SJCRH30 (cell line): ENCODE data around the gene STPG3. TPM values are rescaled to one million over a fixed set of nuclear protein-coding genes. Genes with fewer than 3 reads are reported as not detected.

ENCODE experiments used
- DNase-seq, 2 experiments: peaks; one replicate each; pipeline ENCODE4 v3.0.0-alpha.2; 2015 to 2020
- H3K27ac ChIP-seq: fragments of 250-450 bp; sonication (Bioruptor Pico); 2 replicates; pipeline ENCODE4 v1.5.1; 2020; ENCODE audit warnings: mild to moderate bottlenecking, moderate library complexity
- H3K27me3 ChIP-seq: fragments of 250-450 bp; sonication (Bioruptor Pico); 2 replicates; pipeline ENCODE4 v1.5.1; 2020; ENCODE audit warnings: mild to moderate bottlenecking, moderate library complexity
- H3K36me3 ChIP-seq: fragments of 250-450 bp; sonication (Bioruptor Pico); 2 replicates; pipeline ENCODE4 v1.5.1; 2020; ENCODE audit warnings: mild to moderate bottlenecking, moderate library complexity
- H3K4me1 ChIP-seq: fragments of 250-450 bp; sonication (Bioruptor Pico); 2 replicates; pipeline ENCODE4 v1.5.1; 2020; ENCODE audit warnings: mild to moderate bottlenecking, moderate library complexity
- H3K4me3 ChIP-seq: fragments of 250-450 bp; sonication (Bioruptor Pico); 2 replicates; pipeline ENCODE4 v1.5.1; 2020; ENCODE audit warnings: mild to moderate bottlenecking, moderate library complexity
- H3K9me3 ChIP-seq: fragments of 250-450 bp; sonication (Bioruptor Pico); replicated peaks from 2 replicates; pipeline ENCODE4 v1.5.1; 2020; ENCODE audit warnings: mild to moderate bottlenecking, moderate library complexity
- total RNA-seq: library from RNA; depleted of rRNA; stranded (reverse); fragments of >200 nt; shearing (Covaris generic); gene quantifications from 2 replicates; pipeline ENCODE4 v1.2.3, GENCODE V29; 2014

STPG3 gene
- total RNA-seq, 1 experiment from 2014 or later, result not detected

DNA sequence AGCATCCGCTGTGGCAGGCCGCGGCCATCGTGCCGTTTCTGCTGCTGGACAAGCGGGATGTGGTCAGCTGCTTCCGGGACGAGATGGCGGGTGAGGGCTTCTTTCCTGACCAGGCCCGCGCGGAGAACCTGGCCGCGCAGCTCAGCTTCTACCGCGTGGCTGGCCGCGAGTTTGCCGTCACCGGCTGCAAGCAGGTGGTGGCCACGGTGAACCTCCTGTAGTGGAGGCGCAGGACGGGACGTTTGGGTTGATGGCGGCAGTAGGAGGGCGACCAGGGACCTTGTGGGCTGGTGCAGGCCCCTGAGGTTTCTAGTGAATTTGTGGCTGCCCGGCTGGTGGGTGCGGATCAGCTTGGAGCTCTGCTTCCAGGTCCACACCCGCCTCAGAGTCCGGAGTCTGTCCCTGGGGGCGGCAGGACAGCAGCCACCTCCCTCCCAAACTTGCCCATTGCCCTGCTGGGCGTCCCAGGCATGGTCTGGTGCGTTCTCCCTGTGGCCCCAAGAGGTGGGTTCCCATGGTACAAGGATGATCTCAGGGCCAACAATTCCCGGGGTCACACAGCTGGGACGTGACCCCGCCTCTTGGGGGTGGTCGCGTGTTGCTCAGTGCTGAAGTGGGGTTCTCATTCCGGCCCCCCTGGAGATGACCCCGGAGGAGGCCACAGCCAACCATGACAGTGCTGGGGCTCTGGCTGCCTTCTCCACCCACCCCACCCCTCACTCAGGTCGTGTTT lies 28.8 kb downstream of the STPG3 start:
- Histone ChIP-seq H3K9me3 (no peaks in the 10 kb centered on the region), H3K27me3 (no peaks in the 10 kb centered on the region), H3K27ac (no peak overlapping the region), H3K36me3 (no peaks in the 10 kb centered on the region), H3K4me3 (no peak overlapping the region), H3K4me1 (peaks cover 31% of the 10 kb centered on the region)
- DNase-seq, result peak in 1 of 2 experiments; percentile 4

GRCh38 chr9:137280474-137281344 lies 29.6 kb downstream of the STPG3 start:
- Histone ChIP-seq H3K27me3 (no peaks in the 10 kb centered on the region), H3K27ac (no peak overlapping the region), H3K36me3 (no peaks in the 10 kb centered on the region), H3K4me3 (no peak overlapping the region), H3K4me1 (peaks cover 31% of the 10 kb centered on the region), H3K9me3 (no peaks in the 10 kb centered on the region)
- DNase-seq, result peak in 1 of 2 experiments; percentile 4

DNA sequence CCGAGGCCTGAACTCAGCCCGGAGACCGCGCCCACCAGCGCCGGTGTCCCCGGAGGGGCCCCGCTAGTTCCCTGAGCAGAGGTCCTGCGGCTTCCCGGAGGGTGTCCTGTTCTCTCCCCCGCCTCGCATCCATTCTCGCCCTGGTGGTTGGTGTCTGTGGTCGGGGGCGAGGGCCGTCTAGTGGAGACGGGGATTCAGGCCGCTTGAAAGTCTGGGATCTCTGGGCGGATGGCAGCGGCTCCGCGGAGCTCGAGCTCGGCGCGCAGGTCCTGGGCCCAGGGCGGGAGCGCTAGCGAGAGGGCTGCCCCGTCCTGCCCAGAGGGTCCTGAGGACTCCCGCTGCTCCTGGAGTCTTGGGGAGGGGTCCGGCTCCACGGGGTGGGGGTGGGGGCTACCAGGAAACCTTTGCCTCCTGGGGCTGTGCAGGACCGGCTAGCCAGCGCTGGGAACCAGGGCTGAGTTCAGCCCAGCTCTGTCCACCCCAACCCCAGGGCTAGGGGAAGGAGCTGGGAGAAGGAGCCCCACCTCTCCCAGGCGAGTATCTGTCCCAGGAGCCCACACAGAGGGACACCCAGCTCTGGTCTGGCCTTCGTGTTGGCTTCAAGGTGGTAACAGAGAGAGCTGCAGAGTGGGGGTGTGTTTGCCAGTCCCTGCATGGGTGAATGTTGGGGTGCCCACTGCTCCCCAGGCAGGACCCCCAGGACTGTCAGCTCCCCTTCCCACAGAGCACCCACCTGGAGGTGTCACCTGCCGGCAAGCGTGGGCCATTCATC lies 30.4 kb downstream of the STPG3 start:
- no peaks in the 10 kb centered on the region for H3K9me3 ChIP-seq
- H3K4me1 ChIP-seq, result peaks cover 23% of the 10 kb centered on the region
- DNase-seq, result peak in 1 of 2 experiments; percentile 4
- H3K36me3 ChIP-seq, result no peaks in the 10 kb centered on the region
- H3K4me3 ChIP-seq, result no peak overlapping the region
- H3K27me3 ChIP-seq, result no peaks in the 10 kb centered on the region
- H3K27ac ChIP-seq, result no peak overlapping the region

- no peak overlapping the region for H3K4me3 ChIP-seq
- H3K9me3 ChIP-seq, result no peaks in the 10 kb centered on the region
- no peak overlapping the region for H3K27ac ChIP-seq
- DNase-seq, result peak; percentile 70 to 83
- no peaks in the 10 kb centered on the region for H3K27me3 ChIP-seq
- peaks cover 6% of the 10 kb centered on the region for H3K4me1 ChIP-seq
- H3K36me3 ChIP-seq, result no peaks in the 10 kb centered on the region
Observed at GRCh38 chr9:137286975-137287383, 35.9 kb downstream of the STPG3 start.

- H3K4me3 ChIP-seq, result no peak overlapping the region
- H3K36me3 ChIP-seq, result no peaks in the 10 kb centered on the region
- peaks cover 7% of the 10 kb centered on the region; the same call in 1 of the 2 replicates for H3K9me3 ChIP-seq
- peaks cover 14% of the 10 kb centered on the region for H3K27me3 ChIP-seq
- no peak overlapping the region for H3K27ac ChIP-seq
- H3K4me1 ChIP-seq, result 0 out of 2 replicates have a peak, but pooled peaks cover 7% of the 10 kb centered on the region
- no peak for DNase-seq
Observed at GRCh38 chr9:137293094-137293481, 42.0 kb downstream of the STPG3 start.

- H3K27ac ChIP-seq, result no peak overlapping the region
- peaks cover 8% of the 10 kb centered on the region; the same call in 1 of the 2 replicates for H3K4me1 ChIP-seq
- no peak for DNase-seq
- no peak overlapping the region for H3K4me3 ChIP-seq
- peaks cover 7% of the 10 kb centered on the region; the same call in 1 of the 2 replicates for H3K9me3 ChIP-seq
- H3K27me3 ChIP-seq, result peaks cover 19% of the 10 kb centered on the region
- H3K36me3 ChIP-seq, result no peaks in the 10 kb centered on the region
Observed at GRCh38 chr9:137293482-137294090, 42.5 kb downstream of the STPG3 start.

DNA sequence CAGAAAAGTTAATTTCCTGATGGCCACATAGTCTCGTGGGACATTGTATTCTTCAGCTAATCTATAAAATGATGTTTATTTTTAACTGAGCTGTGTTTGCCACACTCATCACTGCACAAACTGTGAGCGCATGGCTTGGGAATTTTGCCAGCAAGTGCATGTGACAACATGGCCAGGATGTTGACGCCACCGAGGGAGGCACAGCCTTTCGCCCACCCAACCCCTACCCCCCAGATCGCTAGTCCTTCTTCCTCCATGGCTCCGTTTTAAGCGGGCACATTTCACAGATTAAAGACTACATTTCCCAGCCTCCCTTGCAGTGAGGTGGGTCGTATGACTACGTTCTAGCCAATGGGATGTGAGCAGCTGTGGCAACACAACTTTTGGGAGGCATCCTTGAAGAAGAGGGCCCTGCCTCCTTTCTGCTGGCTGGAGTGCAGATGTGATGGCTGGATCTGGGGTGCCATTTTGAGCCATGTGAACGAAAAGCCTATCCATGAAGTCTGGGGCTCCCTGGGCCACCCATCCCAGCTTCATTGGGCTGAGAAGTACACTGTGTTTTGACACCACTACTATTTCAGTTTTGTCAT lies 43.1 kb downstream of the STPG3 start:
- H3K9me3 ChIP-seq, result peaks cover 7% of the 10 kb centered on the region; the same call in 1 of the 2 replicates
- DNase-seq, result peak; percentile 65 to 72
- no peaks in the 10 kb centered on the region for H3K36me3 ChIP-seq
- peaks cover 25% of the 10 kb centered on the region for H3K27me3 ChIP-seq
- no peak overlapping the region for H3K4me3 ChIP-seq
- H3K27ac ChIP-seq, result no peak overlapping the region
- peaks cover 14% of the 10 kb centered on the region; the same call in 1 of the 2 replicates for H3K4me1 ChIP-seq

DNA sequence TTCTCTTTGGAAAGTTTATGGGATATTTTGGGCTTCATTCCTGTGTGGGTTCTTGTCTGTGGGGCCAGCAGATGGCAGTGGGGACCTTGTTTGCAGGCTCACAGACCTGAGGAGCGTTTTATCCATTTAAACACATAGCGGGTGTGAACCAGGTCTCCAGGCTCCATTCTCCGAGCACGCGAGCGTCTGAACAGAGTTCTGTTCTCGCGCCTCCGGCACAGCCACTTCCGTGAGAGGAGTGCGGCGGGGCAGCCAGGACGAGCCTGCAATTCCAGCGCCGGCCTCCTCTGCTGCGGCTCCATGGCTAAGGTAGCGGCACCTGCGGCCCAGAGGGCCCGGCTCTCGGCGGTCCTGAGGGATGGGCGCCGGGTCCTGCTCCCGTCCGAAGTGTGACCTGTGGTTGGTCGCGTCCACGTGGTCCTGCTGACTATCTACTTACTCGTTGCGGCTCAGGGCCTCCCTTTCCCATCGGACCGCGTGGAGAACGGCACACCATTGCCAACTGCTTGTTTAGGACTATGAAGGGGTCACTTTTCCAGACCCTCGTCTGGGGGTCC lies 43.7 kb downstream of the STPG3 start:
- H3K27ac ChIP-seq, result no peak overlapping the region
- no peak overlapping the region for H3K4me3 ChIP-seq
- peaks cover 29% of the 10 kb centered on the region for H3K27me3 ChIP-seq
- DNase-seq, result no peak
- peaks cover 7% of the 10 kb centered on the region; the same call in 1 of the 2 replicates for H3K9me3 ChIP-seq
- peaks cover 16% of the 10 kb centered on the region for H3K4me1 ChIP-seq
- H3K36me3 ChIP-seq, result no peaks in the 10 kb centered on the region

DNA sequence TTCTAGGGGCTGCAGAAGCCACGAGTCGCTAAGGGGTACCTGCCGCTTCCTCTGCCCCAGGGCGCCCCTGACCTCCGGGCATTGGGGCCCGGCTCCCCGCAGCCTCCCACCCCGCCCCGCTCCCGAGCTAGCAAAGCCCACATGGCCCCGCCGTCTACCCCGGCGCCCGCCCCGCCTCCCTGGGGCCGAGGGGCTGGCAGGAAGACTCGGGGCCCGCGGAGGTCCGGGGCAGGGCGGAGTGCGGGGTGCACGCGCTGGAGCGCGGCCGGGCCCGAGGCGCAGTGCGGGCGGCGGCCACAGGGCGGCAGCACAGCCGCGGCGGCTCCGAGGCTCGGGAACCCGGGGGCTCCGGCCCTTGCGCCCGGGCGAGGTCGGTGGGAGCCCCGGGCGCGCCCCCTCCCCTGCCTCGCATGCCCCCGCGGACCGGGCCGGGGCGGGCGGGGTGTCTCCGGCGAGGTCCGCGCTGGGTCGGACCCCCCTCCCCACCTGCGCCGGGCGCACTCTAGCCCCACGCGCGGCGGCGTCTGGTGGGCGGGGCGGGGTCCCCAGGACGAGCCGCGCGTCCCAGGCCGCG lies 44.2 kb downstream of the STPG3 start:
- peaks cover 34% of the 10 kb centered on the region for H3K27me3 ChIP-seq
- H3K4me3 ChIP-seq, result no peak overlapping the region; the same call in 1 of the 2 replicates
- no peaks in the 10 kb centered on the region for H3K36me3 ChIP-seq
- H3K27ac ChIP-seq, result no peak overlapping the region
- DNase-seq, result peak in 1 of 2 experiments; percentile 39
- peaks cover 7% of the 10 kb centered on the region; the same call in 1 of the 2 replicates for H3K9me3 ChIP-seq
- H3K4me1 ChIP-seq, result peaks cover 22% of the 10 kb centered on the region

GRCh38 chr9:137295849-137296669 lies 45.0 kb downstream of the STPG3 start:
- Histone ChIP-seq H3K27ac (no peak overlapping the region), H3K27me3 (peaks cover 34% of the 10 kb centered on the region), H3K36me3 (no peaks in the 10 kb centered on the region)

DNA sequence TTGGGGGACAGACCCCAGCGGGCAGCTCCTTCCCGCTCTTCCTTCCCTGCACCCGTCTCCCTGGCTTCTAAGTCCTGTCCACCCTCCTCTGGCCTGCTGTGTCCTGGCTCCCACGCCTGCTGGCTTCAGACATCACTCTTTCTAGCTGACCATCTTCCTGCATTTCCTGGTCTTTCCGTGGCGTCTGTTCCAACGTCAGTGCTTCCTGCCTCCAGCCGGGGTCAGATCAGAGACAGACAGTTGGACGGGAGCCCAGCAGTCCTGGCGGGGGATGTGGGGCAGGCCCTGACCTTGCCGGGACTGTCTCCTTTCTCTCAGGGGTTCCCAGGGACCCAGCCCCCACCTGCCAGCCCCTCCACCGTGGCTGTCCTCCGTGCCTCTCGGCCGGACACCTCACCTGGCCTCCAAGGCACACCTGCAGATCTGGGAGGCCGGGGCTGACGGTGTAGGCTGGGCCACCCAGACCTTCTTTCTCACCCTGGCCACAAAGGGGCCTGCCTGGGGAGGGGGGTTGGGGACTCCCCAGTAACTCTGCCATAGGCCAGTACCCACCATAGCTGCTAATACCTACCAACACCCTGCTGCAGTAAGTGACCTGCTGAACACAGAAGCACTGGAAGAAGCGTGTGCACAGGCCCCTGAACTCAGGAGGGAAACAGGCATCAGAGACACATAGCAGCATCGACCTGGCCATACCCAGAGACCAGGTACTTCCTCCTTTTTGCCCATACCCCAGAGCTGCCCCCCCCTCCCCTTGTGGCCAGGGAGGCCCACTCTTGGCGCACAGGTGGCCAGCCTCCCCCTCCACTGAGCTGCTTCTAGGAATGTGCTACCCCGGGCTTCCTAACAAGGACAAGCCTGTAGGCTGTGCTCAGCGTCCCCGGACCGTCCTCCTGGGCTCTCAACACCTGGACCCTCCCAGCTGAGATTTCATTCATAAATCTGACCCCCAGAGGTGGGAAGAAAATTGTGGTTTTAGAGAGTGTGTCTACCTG lies 45.9 kb downstream of the STPG3 start:
- H3K27me3 ChIP-seq, result peaks cover 34% of the 10 kb centered on the region
- peaks cover 7% of the 10 kb centered on the region; the same call in 1 of the 2 replicates for H3K9me3 ChIP-seq
- no peak for DNase-seq
- H3K27ac ChIP-seq, result no peak overlapping the region
- peaks cover 22% of the 10 kb centered on the region for H3K4me1 ChIP-seq
- no peak overlapping the region for H3K4me3 ChIP-seq
- H3K36me3 ChIP-seq, result no peaks in the 10 kb centered on the region

More at GRCh38 chr9:137295849-137296669, 45.0 kb downstream of the STPG3 start:
- H3K4me1 ChIP-seq, result peaks cover 22% of the 10 kb centered on the region
- DNase-seq, result peak in 1 of 2 experiments; percentile 27
- H3K4me3 ChIP-seq, result no peak overlapping the region
- H3K9me3 ChIP-seq, result peaks cover 7% of the 10 kb centered on the region; the same call in 1 of the 2 replicates
